Measurements from ENCODE around the gene COL15A1.
A peak's percentile ranks its signal among the peaks of the same experiment; 100 is the strongest.
"Not testable (repeated sequence)": the region's sequence is repeated elsewhere in the genome, so short reads cannot be mapped to it uniquely, and the experiment has no call there.

COL15A1 gene

DNA sequence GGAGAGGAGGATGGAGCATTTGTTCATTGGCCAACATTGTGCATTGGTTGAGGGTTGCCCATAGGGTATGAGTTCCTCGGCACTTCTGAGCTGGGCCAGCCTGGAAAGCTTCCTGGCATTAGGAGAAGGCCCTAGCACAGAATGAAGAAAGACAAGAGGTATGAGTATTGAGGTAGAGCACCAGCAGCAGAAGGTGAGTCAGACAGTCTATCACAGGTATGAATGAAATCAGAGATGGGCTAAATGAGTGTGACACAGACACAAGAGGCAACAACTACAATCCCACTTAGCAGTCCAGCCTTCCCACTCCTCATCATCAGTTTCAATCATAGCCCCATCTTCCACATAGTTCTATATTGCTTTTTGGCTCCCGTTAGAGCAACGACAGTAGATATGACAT is 135.8 kb downstream of the COL15A1 start:
- DNase-seq (ENCODE audit: low spot score) = no peak

DNA sequence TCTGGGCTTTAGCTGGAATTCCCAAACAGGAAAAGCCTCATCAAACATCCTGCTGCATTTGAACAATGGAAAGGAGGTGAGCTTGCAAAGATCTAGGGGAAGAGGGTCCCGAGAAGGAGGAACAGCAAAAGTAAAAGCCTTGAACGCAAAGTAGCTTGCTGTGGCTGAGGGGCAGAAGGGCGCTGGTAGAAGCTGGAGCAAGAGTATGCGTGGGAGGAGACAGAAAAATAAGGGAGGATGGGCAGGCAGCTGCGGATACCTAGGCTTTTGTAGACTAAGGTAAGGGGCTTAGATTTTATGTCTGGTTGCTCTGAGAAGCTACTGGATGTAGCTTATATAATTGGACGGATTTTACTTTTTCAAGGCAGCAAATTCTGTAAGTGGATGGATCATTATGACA is 139.3 kb downstream of the COL15A1 start:
- no peak for DNase-seq (ENCODE audit: low spot score)

DNA sequence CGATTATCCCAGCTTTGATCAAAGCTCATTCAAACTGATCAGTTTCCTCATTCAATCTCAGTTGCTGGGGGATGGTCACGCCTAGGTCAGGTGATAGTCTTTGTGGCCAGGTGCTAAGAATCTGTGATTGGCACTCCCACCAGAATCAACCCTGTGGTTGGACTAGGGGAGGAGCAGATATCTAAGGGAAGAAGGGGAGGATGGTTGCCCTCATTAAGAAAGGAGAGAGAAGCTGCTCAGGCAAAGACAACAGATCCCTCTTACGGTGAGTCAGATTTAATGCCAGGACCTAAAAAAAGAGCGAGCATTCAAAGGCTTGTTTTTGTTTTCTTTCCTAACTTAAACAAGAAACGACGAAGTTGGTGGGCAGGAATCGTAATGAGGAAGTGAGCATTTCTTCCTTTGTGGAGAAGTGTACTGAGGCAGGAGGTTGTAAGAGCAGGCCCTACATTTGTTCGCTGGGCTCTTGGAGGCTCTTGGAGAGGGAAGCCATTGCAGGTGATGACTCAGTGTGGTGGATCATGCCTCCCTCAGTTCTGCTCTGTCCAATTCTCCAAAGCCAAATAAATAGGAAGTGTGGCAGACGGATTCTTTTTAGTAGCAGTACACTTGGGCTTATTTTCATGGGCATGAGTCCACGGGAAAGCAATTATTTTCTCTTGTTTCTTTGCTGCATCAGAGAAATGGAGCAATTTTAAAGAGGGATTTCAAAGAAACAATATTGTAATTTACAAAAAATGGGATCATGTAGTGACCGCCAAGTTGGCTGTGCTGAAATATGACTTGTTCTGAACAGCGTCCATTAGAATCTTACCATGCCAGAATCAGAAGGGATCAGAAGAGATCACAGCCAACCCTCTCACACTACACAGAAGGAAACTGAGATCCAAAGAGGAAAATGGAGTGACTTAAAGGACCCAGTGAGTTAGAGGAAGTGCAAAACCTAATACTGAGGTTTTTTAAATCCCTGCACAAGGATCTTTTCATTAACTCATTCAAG is 142.5 kb downstream of the COL15A1 start:
- DNase-seq (ENCODE audit: low spot score) = no peak

DNA sequence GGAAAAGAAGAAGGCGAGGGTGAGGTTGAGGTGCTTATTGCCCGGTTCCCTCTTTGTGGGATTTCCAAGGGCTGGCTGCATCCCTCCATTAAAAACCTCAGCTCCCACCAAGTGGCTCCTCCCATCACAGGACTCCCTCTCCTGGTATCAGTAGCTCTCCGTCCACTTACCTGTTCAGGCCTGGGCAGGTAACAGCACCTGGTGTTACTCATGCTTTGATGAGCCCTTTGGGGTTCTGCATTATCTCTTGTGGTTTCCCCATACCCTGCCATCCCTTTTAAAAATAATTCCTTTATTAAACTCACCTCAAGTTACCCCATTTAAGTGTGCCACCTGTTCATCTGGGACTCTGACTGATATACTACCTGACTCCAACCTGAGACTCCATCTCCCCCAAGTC is 143.8 kb downstream of the COL15A1 start:
- DNase-seq (ENCODE audit: low spot score) = no peak

DNA sequence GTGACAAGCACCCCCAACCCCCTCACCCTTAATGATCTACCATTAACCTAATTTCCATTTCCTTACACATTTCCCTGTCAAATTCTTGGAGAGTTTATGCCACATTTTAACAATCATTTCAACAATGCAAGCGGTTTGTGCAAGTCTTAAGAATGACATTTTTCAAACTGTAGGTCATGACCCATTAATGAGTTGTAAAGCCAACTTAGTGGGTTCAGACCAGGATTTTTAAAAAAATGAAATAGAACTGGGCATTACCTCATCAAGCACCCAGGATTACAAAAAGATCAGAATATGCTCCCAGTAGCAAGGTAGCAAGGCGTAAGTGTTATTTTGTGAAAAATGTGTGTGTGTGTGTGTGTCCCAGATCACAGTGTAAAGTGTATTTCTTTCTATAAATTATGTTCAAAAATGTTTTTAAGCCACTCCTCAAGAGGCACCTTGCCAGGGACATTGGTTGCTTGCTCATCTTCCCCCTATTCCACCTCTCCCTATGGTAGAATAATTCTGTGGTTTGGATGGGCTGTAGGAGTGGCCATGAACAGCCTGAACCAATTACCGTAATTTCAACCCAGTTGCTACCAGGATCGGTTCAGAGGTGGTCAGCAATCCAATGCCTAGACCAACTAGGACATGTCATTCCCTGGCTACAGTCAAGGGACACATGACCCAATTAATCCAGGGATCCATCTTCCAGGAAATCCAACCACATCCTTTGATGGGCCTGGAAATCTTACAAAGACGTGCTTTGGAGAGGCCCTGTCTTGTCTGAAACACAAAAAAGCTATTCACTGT is 146.8 kb downstream of the COL15A1 start:
- DNase-seq (ENCODE audit: low spot score) = no peak

DNA sequence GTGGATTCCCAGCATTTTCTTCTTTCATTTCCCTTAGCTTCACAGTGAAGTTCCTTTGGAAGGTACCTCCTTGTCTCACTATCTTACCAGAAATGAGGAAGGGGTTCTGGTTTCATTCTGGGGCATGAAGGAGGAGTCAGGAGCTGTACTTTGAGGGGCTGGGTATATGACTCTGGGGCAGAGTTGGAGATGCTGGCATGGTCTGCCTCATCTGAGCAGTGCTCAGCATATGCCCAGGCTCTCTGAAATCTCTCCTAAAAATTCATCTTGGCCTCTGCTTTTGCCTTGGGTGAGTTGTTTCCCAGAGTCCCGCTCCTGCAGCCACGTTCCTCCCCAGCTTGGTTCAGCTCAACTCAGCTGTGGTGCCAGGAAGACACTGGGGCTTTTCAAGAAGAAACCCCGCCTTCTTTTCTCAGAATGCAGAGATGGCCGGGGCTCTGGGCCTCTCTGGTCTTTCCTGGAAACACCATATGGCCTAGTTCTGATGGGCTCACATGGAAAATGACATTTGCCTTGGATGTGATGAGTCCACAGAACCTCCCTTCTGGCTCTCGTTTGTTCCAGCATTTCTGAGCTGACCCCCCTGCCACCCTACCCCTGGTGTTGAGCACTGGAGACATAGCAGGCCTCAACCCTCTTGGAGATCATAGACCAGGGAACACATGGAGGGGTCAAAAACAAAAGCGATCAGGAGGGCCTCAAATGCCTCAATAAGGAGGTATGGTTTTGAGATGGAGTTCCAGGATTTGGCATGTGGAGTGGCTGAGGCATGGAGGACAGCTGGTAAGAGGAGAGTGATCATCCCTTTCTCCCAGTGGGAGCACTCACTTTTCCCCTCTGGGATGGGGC is 149.2 kb downstream of the COL15A1 start:
- no peak for DNase-seq (ENCODE audit: low spot score)

DNA sequence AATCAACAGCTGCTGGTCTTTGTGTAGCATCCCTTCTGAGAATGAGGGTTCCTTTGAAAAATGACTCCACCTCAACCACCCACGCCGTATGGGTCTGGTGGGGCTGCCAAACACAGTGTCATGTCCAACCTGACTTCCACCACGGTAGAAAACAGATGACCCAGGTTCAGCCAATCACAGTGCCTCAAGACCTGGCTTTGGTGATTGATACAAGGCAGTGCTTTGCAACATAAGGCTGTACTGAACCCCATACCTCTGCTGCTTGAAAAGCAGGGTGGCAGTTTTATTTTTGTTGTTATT is 149.7 kb downstream of the COL15A1 start:
- no peak for DNase-seq (ENCODE audit: low spot score)

DNA sequence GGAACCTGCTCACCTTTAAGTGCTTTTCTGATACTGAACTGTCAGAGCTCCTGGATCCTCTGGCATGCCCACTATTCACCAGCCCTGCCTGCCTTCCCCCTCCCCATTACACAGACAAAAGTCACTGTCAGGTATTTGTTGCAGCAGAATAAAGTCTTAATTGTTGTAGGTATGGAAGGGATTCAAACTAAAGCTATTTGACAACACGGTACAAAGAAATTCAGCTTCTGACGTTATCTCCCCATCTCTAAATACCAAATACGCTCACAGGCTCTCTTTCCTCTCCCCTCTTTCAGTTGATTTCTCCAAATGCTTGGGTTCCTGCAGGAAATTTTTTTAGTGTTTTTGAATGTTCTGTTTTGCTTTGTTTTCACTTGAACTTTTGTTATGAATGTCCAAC is 151.9 kb downstream of the COL15A1 start:
- no peak for DNase-seq (ENCODE audit: low spot score)

DNA sequence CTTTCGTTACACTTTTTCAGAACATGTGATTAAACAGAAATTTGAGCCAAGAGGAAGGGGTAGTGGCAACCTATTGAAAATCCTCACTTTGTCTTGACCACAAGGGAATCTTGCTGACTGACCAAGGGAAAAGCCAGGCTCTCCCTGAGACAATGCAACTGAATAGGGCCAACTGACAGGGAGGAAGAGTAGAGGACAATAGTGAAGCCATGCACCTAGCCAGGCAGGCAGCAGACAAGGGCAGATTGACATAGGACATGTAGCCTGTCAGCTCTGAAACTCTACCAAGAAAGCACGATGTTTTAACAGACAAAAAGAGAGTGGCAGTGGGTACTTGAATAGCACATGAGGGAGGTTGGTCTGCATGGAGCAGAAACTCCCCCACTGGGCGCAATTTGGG is 152.7 kb downstream of the COL15A1 start:
- no peak for DNase-seq (ENCODE audit: low spot score)

DNA sequence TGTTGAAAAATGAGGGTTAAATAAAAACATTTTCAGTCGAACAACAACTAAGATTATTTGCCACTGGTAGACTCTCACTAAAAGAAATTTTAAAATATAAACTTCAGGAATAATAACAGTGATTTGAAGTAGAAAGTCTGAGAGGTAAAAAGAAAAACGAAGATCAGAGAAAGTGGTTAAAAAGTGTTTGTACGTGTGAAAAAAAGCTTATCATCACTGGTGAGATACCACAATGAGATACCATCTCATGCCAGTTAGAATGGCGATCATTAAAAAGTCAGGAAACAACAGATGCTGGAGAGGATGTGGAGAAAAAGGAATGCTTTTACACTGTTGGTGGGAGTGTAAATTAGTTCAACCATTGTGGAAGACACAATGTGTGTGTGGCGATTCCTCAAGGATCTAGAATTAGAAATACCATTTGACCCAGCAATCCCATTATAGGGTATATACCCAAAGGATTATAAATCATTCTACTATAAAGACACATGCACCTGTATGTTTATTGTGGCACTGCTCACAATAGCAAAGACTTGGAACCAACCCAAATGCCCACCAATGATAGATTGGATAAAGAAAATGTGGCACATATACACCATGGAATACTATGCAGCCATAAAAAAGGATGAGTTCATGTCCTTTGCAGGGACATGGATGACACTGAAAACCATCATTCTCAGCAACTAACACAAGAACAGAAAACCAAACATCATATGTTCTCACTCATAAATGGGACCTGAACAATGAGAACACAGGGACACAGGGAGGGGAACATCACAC is 156.3 kb downstream of the COL15A1 start:
- not testable (repeated sequence) for DNase-seq (ENCODE audit: low spot score)

DNA sequence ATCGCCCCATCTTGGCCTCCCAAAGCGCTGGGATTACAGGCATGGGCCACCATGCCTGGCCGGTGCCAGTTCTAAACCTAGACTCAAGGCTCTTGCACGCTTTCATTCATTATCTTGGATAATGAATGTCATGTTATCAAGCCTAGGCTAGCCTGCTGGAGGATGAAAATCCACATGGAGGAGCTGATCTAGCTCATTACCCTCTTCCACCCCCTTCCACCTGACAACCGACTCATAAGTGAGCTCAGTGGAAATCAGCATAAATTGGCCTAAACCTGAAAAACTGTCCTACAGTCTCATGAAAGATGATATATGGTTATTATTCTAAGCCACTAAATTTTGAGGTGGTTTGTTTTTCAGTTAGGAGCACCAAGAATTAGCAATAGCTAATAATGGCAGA is 157.6 kb downstream of the COL15A1 start:
- no peak for DNase-seq (ENCODE audit: low spot score)

DNA sequence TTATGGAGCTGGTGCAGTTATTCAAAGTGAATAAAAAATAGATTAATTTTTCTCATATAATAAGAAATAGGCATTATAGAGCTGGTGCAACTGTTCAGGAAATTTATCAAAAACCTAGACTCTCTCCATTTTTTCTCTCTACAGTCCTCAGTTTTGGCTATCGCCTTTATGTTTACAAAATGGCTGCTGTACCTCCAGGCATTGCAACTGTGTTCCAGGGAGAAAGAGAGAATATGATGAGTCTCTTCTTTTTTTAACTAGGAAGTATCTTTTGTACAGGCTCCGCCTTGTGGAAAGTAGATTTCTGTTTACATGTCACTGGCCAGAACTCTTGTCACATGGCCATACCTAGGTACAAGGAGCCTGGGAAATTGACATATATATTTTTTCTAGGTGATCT is 158.1 kb downstream of the COL15A1 start:
- no peak for DNase-seq (ENCODE audit: low spot score)

DNA sequence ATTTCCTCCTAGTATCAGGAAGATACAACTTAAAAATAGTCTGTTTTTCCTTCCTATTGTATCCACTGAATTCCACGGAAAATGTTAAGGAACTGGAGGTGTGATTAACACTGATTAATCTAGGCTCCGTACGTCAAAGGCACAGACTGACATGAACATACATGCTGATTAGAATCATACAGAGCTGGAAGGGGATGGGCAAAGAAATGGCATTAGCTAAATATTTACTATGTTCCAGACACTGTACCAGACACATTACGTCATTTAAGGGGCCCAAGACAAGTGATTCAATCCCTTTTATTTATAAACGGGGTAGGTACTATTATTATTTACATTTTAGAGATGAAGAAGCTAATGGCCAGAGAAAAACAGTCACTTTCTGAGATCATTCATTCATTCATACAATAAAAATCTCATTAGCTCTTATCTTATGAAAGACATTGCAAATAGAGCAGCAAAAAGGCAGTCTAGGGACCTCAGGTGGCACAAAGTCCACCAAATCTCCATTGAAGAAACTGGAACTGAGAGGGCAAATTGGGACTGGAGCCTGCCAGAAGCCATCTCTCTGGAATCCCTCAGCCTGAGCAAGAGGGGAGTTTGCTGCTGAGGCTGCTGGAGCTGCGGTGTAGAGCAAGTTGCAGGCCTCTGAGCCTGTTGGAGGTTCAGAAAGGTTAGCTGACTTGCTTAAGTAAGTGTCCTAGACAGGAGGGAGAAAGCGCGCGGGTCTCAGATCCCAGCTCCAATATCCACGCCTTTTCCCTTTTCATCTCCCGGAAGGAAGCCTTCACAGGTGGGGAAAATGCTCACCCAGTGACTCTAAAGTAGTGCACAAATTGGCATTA is 159.6 kb downstream of the COL15A1 start:
- no peak for DNase-seq (ENCODE audit: low spot score)

DNA sequence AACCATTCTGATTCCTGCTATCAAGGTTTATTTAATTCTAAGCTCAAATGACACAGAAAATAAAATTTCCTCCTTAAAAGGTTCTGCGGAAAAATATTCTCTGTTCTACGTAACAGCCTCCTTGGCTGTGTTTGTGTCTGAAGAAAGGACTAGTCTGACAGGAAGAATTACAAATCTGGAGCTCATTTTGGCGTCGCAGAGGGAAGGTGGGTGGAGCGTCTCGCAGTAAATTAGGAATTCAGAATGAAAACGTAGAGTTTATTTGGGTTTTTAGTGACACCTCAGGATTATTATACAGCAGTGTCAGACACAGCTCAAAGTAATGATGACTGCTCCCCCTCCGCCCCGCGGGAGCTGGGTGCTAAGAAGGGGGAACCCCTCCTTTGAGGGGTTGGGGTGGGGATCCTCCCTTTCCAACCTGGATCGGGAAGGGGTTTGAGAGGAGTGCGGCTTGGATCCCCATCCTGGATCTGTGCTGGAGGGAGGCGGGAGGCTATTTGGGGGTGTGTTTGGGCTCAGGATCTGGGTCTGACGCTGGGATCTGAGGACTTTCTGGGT is 160.3 kb downstream of the COL15A1 start:
- DNase-seq (ENCODE audit: low spot score) = no peak

DNA sequence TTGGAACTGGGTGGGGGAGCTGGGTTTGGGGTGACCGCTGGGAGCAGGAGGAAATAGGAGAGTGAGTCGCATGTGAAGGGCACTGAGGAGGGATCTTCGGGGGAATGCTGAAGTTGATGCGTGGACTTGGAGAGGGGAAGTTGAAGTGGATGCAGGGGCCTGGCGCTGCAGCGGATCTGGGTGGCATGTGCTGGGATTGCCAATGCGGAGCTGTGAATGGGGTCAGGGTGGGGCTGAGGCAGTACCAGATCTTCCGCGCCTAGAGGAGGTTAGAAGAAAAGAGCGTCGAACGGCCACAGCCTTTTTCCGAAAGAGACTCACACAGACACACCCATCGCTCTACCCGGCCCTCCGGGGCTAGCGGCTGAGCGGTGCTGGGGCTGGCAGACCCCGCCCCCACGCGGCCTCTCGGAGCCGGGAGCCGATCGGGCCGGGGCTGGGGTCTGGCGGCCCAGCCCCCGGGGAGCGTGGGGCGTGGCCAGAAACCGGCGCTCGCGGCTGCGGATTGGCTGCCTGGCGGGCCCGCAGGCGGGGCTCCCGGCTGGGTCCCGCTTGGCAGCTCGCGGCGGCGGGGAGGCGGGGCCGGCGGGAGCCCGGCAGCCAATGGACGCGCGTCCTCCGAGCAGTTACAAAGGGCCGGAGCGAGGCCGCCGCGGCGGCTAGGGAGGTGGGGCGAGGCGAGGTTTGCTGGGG is 160.9 kb downstream of the COL15A1 start, which contains the start of gene TGFBR1:
Gene TGFBR1 (plus strand): TSS at position 655 of the 693 bp plus-strand sequence. CDS start 93 bp downstream, outside the sequence.
- peak; percentile 95 for DNase-seq (ENCODE audit: low spot score)

DNA sequence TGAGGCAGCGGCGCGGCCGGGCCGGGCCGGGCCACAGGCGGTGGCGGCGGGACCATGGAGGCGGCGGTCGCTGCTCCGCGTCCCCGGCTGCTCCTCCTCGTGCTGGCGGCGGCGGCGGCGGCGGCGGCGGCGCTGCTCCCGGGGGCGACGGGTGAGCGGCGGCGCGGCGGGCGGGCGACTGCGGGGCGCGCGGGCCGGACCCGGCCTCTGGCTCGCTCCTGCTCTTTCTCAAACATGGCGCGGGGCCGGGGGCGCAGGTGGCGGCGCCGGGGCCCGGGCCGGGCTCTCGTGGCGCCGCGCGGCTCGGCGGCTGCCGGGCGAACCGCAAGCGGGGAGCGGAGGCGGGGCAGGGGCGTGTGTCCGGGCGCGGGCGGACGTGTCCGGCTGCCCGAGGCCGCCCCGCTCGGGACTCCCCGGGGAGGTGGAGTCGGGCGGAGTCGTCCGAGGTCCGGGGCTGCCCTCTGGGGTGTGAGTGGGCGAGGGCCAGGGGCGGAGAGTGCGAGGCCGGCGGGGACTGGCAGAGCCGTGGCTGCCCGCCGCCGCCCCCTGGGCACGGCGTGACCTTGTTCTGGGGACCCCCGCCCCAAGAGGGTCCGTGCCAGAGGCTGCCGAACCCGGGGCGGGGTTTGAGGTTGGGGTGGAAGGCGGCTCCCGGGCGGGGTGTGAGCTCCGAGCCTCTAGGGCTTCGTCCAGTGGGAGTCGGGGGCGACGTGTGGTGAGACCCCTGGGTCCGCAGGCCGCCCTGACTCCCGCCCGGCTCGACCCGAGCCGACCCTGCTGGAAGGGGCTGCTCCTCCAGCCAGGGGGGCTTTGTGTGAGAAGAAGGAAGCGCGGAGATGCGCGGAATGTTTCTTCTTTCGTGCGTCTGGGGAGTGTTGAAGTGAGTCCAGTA is 161.7 kb downstream of the COL15A1 start:
- peak; percentile 61 for DNase-seq (ENCODE audit: low spot score)

DNA sequence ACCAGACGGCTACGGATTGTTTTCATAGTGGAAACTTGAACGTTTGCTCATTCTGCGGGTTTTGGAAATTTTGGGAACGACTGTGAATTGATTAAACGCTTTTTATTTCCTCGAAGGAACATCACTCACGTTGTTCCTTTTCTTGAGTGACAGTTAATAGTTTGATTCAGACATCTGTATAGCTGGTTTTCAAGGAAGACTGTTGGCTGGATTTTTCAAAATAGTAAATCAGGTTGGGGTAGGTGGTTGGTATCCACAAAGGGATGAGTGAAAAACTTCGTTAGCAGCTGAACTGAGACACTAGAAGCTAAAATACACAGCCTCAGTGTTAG is 162.3 kb downstream of the COL15A1 start:
- no peak for DNase-seq (ENCODE audit: low spot score)

DNA sequence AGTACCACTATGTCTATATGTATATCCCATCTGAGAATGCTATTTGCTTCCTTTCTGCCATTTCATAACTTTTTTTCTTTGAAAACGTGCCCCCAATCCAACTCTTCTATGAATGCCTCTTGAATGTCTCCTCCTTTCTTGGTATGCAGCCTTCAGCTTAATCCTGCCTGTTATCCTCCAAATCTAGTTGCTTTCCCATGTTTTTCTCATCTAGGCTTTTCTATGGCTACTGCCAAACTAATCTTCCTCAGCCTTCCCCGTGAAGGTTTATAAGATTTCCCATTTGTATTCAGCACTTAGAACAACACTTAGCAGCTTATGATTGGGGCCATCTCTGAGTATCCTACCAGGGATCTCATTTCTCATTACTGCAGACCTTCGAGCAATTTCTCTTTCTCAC is 163.7 kb downstream of the COL15A1 start:
- no peak for DNase-seq (ENCODE audit: low spot score)

DNA sequence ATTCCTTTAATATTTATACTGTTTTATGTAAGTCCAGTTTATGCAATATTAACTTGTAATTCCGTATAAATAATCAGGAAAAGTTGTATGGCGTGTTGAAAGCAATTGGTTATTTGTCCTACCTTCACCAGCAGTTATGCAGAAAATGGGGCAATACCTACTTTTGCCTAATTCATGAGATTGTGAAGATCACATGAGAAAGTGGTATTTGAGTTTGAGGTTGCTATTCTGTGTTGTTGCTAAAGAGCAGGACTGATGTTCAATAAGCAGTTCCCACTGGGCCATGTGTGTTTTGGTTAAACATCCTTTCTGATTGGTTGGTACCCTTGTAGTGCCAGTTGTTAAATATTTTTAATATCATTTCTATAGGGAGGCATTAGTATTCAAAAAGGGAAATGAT is 164.4 kb downstream of the COL15A1 start:
- no peak for DNase-seq (ENCODE audit: low spot score)
